PC-3 (cell line): ENCODE data around the gene SEMA3B. TPM values are rescaled to one million over a fixed set of nuclear protein-coding genes. Genes with fewer than 3 reads are reported as not detected.

ENCODE experiments used
- ATAC-seq: fragments of 200-7000 bp; cut with Tn5 transposase; 2 replicates; pipeline ENCODE4 v1.9.1; 2020; ENCODE audit warnings: mild to moderate bottlenecking, moderate library complexity
- BruUV-seq: library from RNA; stranded (reverse); fragments of 400-500 nt; replicated peaks from 2 replicates; lab custom pipeline; 2021; lab: Mats Ljungman, UMichigan
- CTCF ChIA-PET: fragments of 300-600 bp; sonication (Branson Sonifier 250); formaldehyde crosslinking; loops from one replicate; lab custom pipeline; 2022; ENCODE audit warnings: antibody characterized with exemption; lab: Charles Lee
- POLR2A ChIA-PET: fragments of 300-600 bp; sonication (Branson Sonifier 250); formaldehyde crosslinking; loops from one replicate; lab custom pipeline; 2022; ENCODE audit warnings: antibody characterized with exemption; ENCODE audit not compliant: unreplicated experiment; lab: Charles Lee
- DNase-seq: peaks from one replicate; pipeline ENCODE4 v3.0.0-alpha.2; 2015
- H2AFZ ChIP-seq: fragments of 300-600 bp; sonication (generic); 2 replicates; pipeline ENCODE4 v1.6.0; 2016; ENCODE audit warnings: antibody characterized with exemption, low read length
- H3F3A ChIP-seq: fragments of 300-600 bp; sonication (generic); one replicate; pipeline ENCODE4 v1.6.0; 2017; ENCODE audit warnings: antibody characterized with exemption, low read length, control low read depth, mild to moderate bottlenecking; ENCODE audit not compliant: unreplicated experiment
- H3K27ac ChIP-seq: fragments of 300-600 bp; sonication (generic); 2 replicates; pipeline ENCODE4 v1.5.1; 2016; ENCODE audit warnings: mild to moderate bottlenecking, low read length
- H3K27me3 ChIP-seq: fragments of 300-600 bp; sonication (generic); 2 replicates; pipeline ENCODE4 v1.6.1; 2016; ENCODE audit warnings: low read length, mixed read lengths
- H3K36me3 ChIP-seq: fragments of 300-600 bp; sonication (generic); 2 replicates; pipeline ENCODE4 v1.6.1; 2016; ENCODE audit warnings: low read depth, mixed run types, low read length, mixed read lengths
- H3K4me1 ChIP-seq: fragments of 300-600 bp; sonication (generic); 2 replicates; pipeline ENCODE4 v1.5.1; 2016; ENCODE audit warnings: low read length; ENCODE audit not compliant: insufficient read depth
- H3K4me2 ChIP-seq: fragments of 300-600 bp; sonication (generic); 2 replicates; pipeline ENCODE4 v1.6.0; 2016; ENCODE audit warnings: low read length
- H3K4me3 ChIP-seq: fragments of 300-600 bp; sonication (generic); 2 replicates; pipeline ENCODE4 v1.5.1; 2016; ENCODE audit warnings: mild to moderate bottlenecking, low read length, mixed read lengths
- H3K79me2 ChIP-seq: fragments of 300-600 bp; sonication (generic); 2 replicates; pipeline ENCODE4 v1.6.1; 2017; ENCODE audit warnings: low read length, mixed read lengths
- H3K9ac ChIP-seq: fragments of 300-600 bp; sonication (generic); 2 replicates; pipeline ENCODE4 v1.6.0; 2016; ENCODE audit warnings: mild to moderate bottlenecking, low read length
- H3K9me2 ChIP-seq: fragments of 300-600 bp; sonication (generic); replicated peaks from 2 replicates; pipeline ENCODE4 v1.6.1; 2016; ENCODE audit warnings: mixed run types, low read length, mixed read lengths
- H3K9me3 ChIP-seq: fragments of 300-600 bp; sonication (generic); 2 replicates; pipeline ENCODE4 v1.6.1; 2016; ENCODE audit warnings: low read length, mixed read lengths
- H4K20me1 ChIP-seq: fragments of 300-600 bp; sonication (generic); 2 replicates; pipeline ENCODE4 v1.6.1; 2016; ENCODE audit warnings: low read length, mixed read lengths
- CTCF ChIP-seq: fragments of 300-600 bp; sonication (generic); conservative IDR thresholded peaks from 2 replicates; pipeline ENCODE4 v1.5.1; 2017; ENCODE audit warnings: antibody characterized with exemption, low read depth, mild to moderate bottlenecking, low read length
- EZH2 ChIP-seq: fragments of 300-600 bp; sonication (generic); IDR thresholded peaks from one replicate; pipeline ENCODE4 v1.6.1; 2017; ENCODE audit warnings: antibody characterized with exemption, mild to moderate bottlenecking, low read length; ENCODE audit not compliant: unreplicated experiment
- EZH2phosphoT487 ChIP-seq: fragments of 300-600 bp; sonication (generic); IDR thresholded peaks from 2 replicates; pipeline ENCODE4 v1.6.1; 2018; ENCODE audit warnings: mild to moderate bottlenecking, antibody characterized with exemption, low read length, borderline replicate concordance
- intact Hi-C: fragments of 100-400 bp; cut with micrococcal nuclease; formaldehyde crosslinking; loops from 2 replicates; pipeline ENCODE4 v1.9.0; 2023
- total RNA-seq: library from RNA; depleted of rRNA; stranded (reverse); fragments of >200 nt; gene quantifications from 2 replicates; pipeline ENCODE4 v1.2.3, GENCODE V29; 2014

SEMA3B gene
- total RNA-seq, 1 experiment from 2014 or later = 40.1 TPM

DNA sequence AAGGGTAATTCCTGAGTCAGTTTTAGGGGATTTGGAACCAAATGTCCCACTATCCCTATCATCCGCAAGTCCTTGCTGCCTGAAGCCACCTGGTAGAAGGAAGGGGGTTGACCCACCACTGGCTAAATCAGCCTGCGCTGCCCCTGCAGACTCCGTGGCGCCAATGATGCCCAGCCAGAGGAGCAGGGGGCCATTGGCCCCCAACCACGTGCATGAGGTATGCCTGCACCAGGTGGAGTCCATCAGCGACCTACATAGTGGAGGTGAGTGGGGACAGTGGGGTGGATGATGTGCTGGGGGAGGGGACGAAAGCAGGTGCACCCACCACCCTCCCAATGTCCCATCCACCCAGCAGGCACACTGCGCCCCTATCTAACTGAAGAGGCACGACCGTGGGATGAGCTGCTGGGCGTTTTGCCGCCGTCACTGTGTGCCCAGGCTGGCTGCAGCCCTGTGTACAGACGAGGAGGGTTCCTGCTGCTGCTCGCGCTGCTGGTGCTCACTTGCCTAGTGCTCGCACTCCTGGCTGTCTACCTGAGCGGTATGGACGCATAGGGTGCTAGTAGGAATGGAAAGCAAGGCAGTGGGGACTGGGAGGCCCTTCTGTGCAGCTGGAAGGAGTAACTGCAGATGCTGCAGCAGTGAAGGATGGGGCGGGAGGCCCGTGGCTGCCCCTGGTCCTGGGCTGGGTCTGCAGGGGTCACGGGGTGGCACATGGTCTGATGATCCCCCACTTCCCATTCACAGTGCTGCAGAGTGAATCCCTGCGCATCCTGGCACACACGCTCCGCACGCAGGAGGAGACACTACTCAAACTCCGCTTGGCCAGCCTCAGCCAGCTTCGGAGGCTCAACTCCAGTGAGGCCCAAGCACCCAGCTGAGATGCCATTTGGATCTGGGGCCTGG, 17.6 kb downstream of the SEMA3B start:
- no TSS peak for BruUV-seq
- DNase-seq (no peak), ATAC-seq (no peak)
- intact Hi-C loops = no loop called here
- no peaks in the 10 kb centered on the region; the same call in 1 of the 2 replicates for H3K4me1 ChIP-seq
- no peaks in the 10 kb centered on the region for H4K20me1 ChIP-seq
- H3K9ac ChIP-seq = no peak overlapping the region
- CTCF ChIA-PET = no interaction called here
- no peaks in the 10 kb centered on the region for H3K27me3 ChIP-seq
- H3K27ac ChIP-seq = no peak overlapping the region
- H3K79me2 ChIP-seq = peaks cover 26% of the 10 kb centered on the region
- H3K9me2 ChIP-seq = no peaks in the 10 kb centered on the region
- POLR2A ChIA-PET = no interaction called here
- TF ChIP-seq CTCF = no peak
- no peak for TF ChIP-seq EZH2phosphoT487
- no peak for TF ChIP-seq EZH2
- H3K36me3 ChIP-seq = peaks cover 35% of the 10 kb centered on the region
- H3K9me3 ChIP-seq = no peaks in the 10 kb centered on the region
- H2AFZ ChIP-seq = no peak overlapping the region
- H3F3A ChIP-seq = peaks cover 4% of the 10 kb centered on the region
- no peak overlapping the region for H3K4me2 ChIP-seq
- no peak overlapping the region for H3K4me3 ChIP-seq

GRCh38 chr3:50287262-50287661, 18.3 kb downstream of the SEMA3B start:
- TF ChIP-seq CTCF (no peak), EZH2phosphoT487 (no peak), EZH2 (no peak)
- H3K4me3 ChIP-seq = no peak overlapping the region
- H3K36me3 ChIP-seq = peaks cover 35% of the 10 kb centered on the region
- no peaks in the 10 kb centered on the region for H3K9me3 ChIP-seq
- H3K27ac ChIP-seq = no peak overlapping the region
- no peaks in the 10 kb centered on the region for H3K27me3 ChIP-seq
- ChIA-PET POLR2A (no interaction called here), CTCF (no interaction called here)
- BruUV-seq = no TSS peak
- no peak for DNase-seq
- H3K4me1 ChIP-seq = no peaks in the 10 kb centered on the region; the same call in 1 of the 2 replicates
- no peak overlapping the region for H2AFZ ChIP-seq
- no peak for ATAC-seq
- H3K79me2 ChIP-seq = peaks cover 32% of the 10 kb centered on the region
- intact Hi-C loops = no loop called here
- H3F3A ChIP-seq = peaks cover 4% of the 10 kb centered on the region
- no peaks in the 10 kb centered on the region for H3K9me2 ChIP-seq
- no peaks in the 10 kb centered on the region for H4K20me1 ChIP-seq
- no peak overlapping the region for H3K4me2 ChIP-seq
- H3K9ac ChIP-seq = no peak overlapping the region
